Measurements from ENCODE around the gene SPATA7.

The SPATA7 gene

GRCh38 chr14:88481794-88482193, 96.3 kb downstream of the SPATA7 start:
- Histone ChIP-seq H3K36me3 (ENCODE audit: insufficient read depth, low read length) (no peaks in the 10 kb centered on the region), H3K4me3 (no peak overlapping the region), H3K27ac (no peak overlapping the region), H3K9me3 (ENCODE audit: low read depth, low read length) (no peaks in the 10 kb centered on the region), H3K9ac (ENCODE audit: insufficient read length) (no peak overlapping the region)
- no peak for DNase-seq (ENCODE audit: low read depth, low spot score)
- TF ChIP-seq FOXP2 (optimal IDR thresholded peaks at IDR 0.05; ENCODE audit: control extremely low read depth, extremely low read length, insufficient read depth): no peak
- no peak for TF ChIP-seq EZH2 (IDR thresholded peaks at IDR 0.05)
- TF ChIP-seq POLR2AphosphoS5 (IDR thresholded peaks at IDR 0.05; ENCODE audit: borderline replicate concordance, low read depth, low read length): no peak

- H3K9ac ChIP-seq (ENCODE audit: insufficient read length): no peak overlapping the region
- H3K4me3 ChIP-seq: no peak overlapping the region
- no peak for DNase-seq (ENCODE audit: low read depth, low spot score)
- H3K9me3 ChIP-seq (ENCODE audit: low read depth, low read length): no peaks in the 10 kb centered on the region
- H3K27ac ChIP-seq: no peak overlapping the region
- TF ChIP-seq POLR2AphosphoS5 (IDR thresholded peaks at IDR 0.05; ENCODE audit: borderline replicate concordance, low read depth, low read length) (no peak), EZH2 (IDR thresholded peaks at IDR 0.05) (no peak), FOXP2 (optimal IDR thresholded peaks at IDR 0.05; ENCODE audit: control extremely low read depth, extremely low read length, insufficient read depth) (no peak)
- no peaks in the 10 kb centered on the region for H3K36me3 ChIP-seq (ENCODE audit: insufficient read depth, low read length)
Measured at GRCh38 chr14:88482524-88482923, 97.1 kb downstream of the SPATA7 start.
